Activated CD8-positive, alpha-beta T cell treated with anti-CD3 and anti-CD28 coated beads for 36 hours (primary cell): Measurements from ENCODE around the gene MS4A4E. TPM values are rescaled to one million over a fixed set of nuclear protein-coding genes. Genes with fewer than 3 reads are reported as not detected.

Experiments
- ATAC-seq: fragments of 200-7000 bp; cut with Tn5 transposase; one replicate; pipeline ENCODE4 v1.10.0; 2021; ENCODE audit warnings: mild to moderate bottlenecking, moderate library complexity
- CTCF ChIA-PET: fragments of 350-600 bp; sonication (Branson Sonifier 250); formaldehyde crosslinking; loops from one replicate; lab custom pipeline; 2021; ENCODE audit warnings: antibody characterized with exemption; lab: Charles Lee
- POLR2A ChIA-PET: fragments of 350-600 bp; sonication (Branson Sonifier 250); formaldehyde crosslinking; loops from one replicate; lab custom pipeline; 2021; ENCODE audit warnings: antibody characterized with exemption; lab: Charles Lee
- DNase-seq: peaks from one replicate; pipeline ENCODE4 v3.0.0-alpha.2; 2020
- H3K27ac Mint-ChIP-seq: one replicate; pipeline ENCODE4 v1.8.0; 2021; ENCODE audit warnings: mild to moderate bottlenecking, mixed read lengths
- H3K27me3 Mint-ChIP-seq: one replicate; pipeline ENCODE4 v1.8.0; 2021; ENCODE audit warnings: mixed read lengths
- H3K36me3 Mint-ChIP-seq: one replicate; pipeline ENCODE4 v1.8.0; 2021; ENCODE audit warnings: low read depth, mixed read lengths
- H3K4me1 Mint-ChIP-seq: one replicate; pipeline ENCODE4 v1.8.0; 2021; ENCODE audit warnings: low read depth, mixed read lengths
- H3K4me3 Mint-ChIP-seq: one replicate; pipeline ENCODE4 v1.8.0; 2021; ENCODE audit warnings: mild to moderate bottlenecking, moderate library complexity, mixed read lengths
- H3K9me3 Mint-ChIP-seq: one replicate; pipeline ENCODE4 v1.8.0; 2021; ENCODE audit warnings: mixed read lengths
- intact Hi-C: fragments of 100-400 bp; cut with micrococcal nuclease; formaldehyde crosslinking; loops from one replicate; pipeline ENCODE4 v1.10.0; 2022
- total RNA-seq, 2 experiments: library from RNA; stranded (reverse); gene quantifications; one replicate each; pipeline ENCODE4 v1.2.3, GENCODE V29; 2021
- TF ChIP-seq, protein P1 (sequence below): fragments of 200-600 bp; IDR thresholded peaks from one replicate; pipeline ENCODE4 v1.8.0; 2022; ENCODE audit warnings: antibody characterized with exemption, mild to moderate bottlenecking

The MS4A4E gene
- total RNA-seq, 2 experiments from 2014 or later: not detected

DNA sequence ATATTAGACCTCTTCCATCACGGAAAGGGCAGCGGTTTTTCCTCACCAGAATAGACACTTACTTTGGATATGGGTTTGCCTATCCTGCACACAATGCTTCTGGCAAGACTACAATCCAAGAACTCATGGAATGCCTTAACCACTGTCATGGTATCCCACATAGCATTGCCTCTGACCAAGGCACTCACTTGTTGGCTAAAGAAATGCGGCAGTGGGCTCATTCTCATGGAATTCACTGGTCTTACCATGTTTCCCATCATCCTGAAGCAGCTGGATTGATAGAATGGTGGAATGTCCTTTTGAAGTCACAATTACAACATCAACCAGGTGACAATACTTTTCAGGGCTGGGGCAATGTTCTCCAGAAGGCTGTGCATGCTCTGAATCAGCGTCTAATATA, 20.8 kb downstream of the MS4A4E start:
- Mint-ChIP-seq H3K36me3 (no peaks in the 10 kb centered on the region), H3K4me1 (no peaks in the 10 kb centered on the region), H3K27ac (no peak overlapping the region), H3K27me3 (peaks cover 9% of the 10 kb centered on the region), H3K9me3 (no peaks in the 10 kb centered on the region), H3K4me3 (no peak overlapping the region)
- DNase-seq (no peak), ATAC-seq (no peak)
- POLR2A ChIA-PET: no interaction called here
- TF ChIP-seq, protein P1, sequence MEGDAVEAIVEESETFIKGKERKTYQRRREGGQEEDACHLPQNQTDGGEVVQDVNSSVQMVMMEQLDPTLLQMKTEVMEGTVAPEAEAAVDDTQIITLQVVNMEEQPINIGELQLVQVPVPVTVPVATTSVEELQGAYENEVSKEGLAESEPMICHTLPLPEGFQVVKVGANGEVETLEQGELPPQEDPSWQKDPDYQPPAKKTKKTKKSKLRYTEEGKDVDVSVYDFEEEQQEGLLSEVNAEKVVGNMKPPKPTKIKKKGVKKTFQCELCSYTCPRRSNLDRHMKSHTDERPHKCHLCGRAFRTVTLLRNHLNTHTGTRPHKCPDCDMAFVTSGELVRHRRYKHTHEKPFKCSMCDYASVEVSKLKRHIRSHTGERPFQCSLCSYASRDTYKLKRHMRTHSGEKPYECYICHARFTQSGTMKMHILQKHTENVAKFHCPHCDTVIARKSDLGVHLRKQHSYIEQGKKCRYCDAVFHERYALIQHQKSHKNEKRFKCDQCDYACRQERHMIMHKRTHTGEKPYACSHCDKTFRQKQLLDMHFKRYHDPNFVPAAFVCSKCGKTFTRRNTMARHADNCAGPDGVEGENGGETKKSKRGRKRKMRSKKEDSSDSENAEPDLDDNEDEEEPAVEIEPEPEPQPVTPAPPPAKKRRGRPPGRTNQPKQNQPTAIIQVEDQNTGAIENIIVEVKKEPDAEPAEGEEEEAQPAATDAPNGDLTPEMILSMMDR: no peak
- intact Hi-C loops: no loop called here
- CTCF ChIA-PET: no interaction called here

GRCh38 chr11:60221692-60222091, 21.2 kb downstream of the MS4A4E start:
- ChIA-PET CTCF (no interaction called here), POLR2A (no interaction called here)
- intact Hi-C loops: no loop called here
- Mint-ChIP-seq H3K9me3 (no peaks in the 10 kb centered on the region), H3K36me3 (no peaks in the 10 kb centered on the region), H3K27ac (no peak overlapping the region), H3K27me3 (peaks cover 9% of the 10 kb centered on the region), H3K4me1 (no peaks in the 10 kb centered on the region), H3K4me3 (no peak overlapping the region)
- DNase-seq (no peak), ATAC-seq (no peak)
- TF ChIP-seq, protein P1: no peak

GRCh38 chr11:60221181-60221580, 21.8 kb downstream of the MS4A4E start:
- intact Hi-C loops: no loop called here
- POLR2A ChIA-PET: no interaction called here
- ATAC-seq: no peak
- CTCF ChIA-PET: no interaction called here
- Mint-ChIP-seq H3K27me3 (peaks cover 11% of the 10 kb centered on the region), H3K9me3 (no peaks in the 10 kb centered on the region), H3K4me1 (no peaks in the 10 kb centered on the region), H3K4me3 (no peak overlapping the region), H3K36me3 (no peaks in the 10 kb centered on the region), H3K27ac (no peak overlapping the region)
- TF ChIP-seq, protein P1: no peak
- DNase-seq: no peak

GRCh38 chr11:60214386-60214785, 28.6 kb downstream of the MS4A4E start:
- no peak overlapping the region for H3K4me3 Mint-ChIP-seq
- no peak for ATAC-seq
- CTCF ChIA-PET: no interaction called here
- intact Hi-C loops: no loop called here
- POLR2A ChIA-PET: no interaction called here
- H3K9me3 Mint-ChIP-seq: no peaks in the 10 kb centered on the region
- H3K4me1 Mint-ChIP-seq: no peaks in the 10 kb centered on the region
- no peak overlapping the region for H3K27ac Mint-ChIP-seq
- TF ChIP-seq, protein P1: no peak
- H3K27me3 Mint-ChIP-seq: peaks cover 18% of the 10 kb centered on the region
- no peak for DNase-seq
- H3K36me3 Mint-ChIP-seq: no peaks in the 10 kb centered on the region

DNA sequence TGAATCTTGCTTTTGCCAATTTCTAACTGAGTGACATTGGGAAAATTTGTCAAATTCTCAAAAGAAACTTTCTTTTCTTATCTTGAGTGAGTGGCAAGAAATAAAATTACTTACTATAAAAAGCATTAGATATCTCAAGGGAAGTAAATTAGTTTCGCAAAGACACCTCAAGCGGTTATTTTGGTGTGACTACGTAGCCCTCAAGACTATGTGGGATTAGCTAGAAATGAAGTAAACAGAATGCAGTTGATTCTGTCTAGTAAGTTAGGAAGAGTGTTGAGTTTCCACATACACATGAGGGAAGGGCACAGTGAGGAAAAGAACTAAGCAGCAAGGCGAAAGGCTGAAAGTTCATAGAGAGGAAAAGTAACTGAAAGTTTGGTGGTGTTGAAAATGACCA, 31.7 kb downstream of the MS4A4E start:
- DNase-seq: no peak
- no peak for ATAC-seq
- Mint-ChIP-seq H3K36me3 (no peaks in the 10 kb centered on the region), H3K4me1 (peaks cover 10% of the 10 kb centered on the region), H3K9me3 (no peaks in the 10 kb centered on the region), H3K27me3 (peaks cover 22% of the 10 kb centered on the region), H3K27ac (no peak overlapping the region), H3K4me3 (no peak overlapping the region)
- intact Hi-C loops: no loop called here
- ChIA-PET CTCF (no interaction called here), POLR2A (no interaction called here)
- TF ChIP-seq, protein P1: no peak
